Inflammatory macrophage treated with lipopolysaccharide for 1 hour (primary cell): Measurements from ENCODE around the gene TYROBP.
A peak's percentile ranks its signal among the peaks of the same experiment; 100 is the strongest.
"Not testable (repeated sequence)": the region's sequence is repeated elsewhere in the genome, so short reads cannot be mapped to it uniquely, and the experiment has no call there.

ENCODE experiments used
- DNase-seq, 2 donors: peaks; one replicate each; pipeline ENCODE4 v3.0.0-alpha.2; 2020 to 2022

TYROBP gene

DNA sequence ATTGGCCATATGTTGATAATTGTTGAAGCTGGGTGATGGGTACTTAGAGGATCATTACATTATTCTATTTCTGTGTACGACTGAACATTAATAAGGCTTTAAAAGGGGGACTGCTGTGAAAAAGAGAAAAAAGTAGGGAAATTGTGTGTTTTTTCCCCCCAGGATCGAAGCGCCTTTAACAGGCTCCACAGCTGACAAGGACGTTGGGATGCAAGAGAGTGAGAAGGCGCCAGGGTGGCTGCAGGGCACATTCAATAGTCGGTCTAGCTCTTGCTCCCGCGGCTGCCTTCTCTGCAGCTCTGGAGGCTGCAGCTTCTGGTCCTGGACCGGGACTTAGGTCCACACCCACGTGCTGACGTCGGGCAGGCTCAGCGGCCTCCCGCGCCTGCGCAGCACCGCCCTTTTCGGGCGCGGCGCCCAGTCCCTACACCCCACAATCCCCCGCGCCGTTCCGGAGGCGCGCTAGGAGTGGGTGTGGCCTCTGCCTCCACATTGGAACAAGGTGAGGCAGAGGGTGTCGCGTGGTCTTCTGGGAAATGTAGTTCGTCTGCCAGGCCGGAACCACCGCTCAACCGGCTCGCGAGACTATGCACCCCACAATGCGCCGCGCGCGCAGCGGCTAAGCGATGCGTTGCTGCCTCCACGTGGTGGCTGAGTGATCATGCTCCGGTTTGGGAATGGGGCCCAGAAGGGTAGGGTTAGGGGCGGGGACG, 23.2 kb upstream of the TYROBP start:
- peak; percentile 99 to 100 for DNase-seq

DNA sequence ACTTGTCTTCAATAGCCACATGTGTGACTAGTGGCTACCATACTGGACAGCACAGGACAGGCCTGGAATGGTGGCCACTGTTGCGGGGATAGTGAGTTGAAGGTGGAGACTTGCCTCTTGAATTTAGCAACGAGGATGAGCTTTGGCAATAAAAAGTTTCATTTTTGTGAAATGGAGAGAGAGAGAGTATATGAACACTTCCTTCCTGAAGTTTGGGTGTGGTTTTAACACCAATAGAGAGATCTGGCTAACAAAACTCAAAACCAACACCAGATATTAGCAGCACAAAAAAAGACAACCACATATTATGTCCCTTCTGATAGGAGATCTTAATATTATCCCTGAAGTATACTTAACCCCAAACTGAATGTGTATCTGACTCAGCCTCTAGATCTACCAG, 21.8 kb upstream of the TYROBP start:
- DNase-seq = peak; percentile 57 to 77

DNA sequence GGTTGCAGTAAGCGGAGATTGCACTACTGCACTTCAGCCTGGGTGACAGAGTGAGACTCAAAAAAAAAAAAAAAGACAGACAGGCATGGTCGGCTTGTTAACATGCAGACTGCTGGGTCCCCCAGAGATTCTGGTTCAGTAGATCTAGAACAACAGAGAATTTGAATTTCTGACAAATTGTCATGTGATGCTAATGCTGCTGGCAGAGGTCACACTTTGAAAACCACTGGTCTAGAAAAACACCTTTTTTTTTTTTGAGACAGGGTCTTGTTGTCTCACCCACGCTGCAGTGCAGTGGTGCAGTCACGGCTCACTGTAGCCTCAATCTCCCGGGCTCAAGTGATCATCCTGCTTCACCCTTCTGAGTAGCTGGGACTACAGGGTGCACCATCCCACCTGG, 20.4 kb upstream of the TYROBP start:
- no peak for DNase-seq

DNA sequence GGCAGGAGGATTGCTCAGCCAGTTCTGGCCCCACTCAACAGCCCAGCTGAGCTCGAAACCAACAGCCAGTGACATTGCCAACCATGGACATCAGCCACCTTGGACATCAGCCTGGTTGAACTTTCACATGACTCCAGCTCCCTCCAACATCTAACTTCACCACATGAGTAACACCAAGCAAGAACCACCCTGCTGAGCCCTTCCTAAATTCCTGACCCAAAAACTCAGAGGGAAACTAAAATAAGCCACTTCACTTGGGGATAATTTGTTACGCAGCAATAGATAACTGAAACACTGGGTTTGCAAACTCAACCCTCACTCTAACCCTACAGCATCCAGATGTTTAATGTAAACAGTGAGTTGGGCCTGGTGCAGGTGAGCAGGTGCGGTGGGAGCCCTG, 17.4 kb upstream of the TYROBP start:
- no peak for DNase-seq

DNA sequence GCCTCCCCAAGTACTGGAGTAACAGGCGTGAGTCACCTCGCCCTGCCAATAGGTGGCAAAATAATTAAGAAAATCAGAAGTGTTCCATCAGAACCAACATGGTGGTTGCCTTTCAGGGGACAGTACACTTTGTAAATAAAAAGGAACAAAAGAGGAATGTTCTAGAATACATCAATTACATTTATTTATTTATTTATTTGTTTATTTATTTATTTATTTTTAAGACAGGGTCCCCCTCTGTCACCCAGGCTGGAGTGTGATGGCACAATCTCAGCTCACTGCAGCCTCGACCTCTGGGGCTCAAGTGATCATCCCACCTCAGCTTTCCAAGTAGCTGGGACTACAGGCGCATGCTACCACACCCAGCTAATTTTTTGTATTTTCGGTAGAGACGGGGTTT, 12.9 kb upstream of the TYROBP start:
- DNase-seq = no peak

DNA sequence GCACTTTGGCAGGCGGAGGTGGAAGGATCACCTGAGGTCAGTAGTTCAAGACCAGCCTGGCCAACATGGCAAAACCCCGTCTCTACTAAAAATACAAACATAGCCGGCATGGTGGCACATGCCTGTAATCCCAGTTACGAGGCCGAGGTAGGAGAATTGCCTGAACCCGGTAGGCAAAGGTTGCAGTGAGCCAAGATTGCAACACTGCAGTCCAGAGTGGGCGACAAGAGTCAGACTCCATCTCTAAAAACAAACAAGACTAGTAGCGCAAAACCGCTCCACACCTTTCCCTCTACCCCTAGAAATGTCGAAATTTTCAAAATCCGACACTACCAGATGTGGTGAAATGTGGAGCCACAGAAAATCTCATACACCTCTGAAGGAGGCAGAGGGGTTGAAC, 11.2 kb upstream of the TYROBP start:
- DNase-seq = no peak

DNA sequence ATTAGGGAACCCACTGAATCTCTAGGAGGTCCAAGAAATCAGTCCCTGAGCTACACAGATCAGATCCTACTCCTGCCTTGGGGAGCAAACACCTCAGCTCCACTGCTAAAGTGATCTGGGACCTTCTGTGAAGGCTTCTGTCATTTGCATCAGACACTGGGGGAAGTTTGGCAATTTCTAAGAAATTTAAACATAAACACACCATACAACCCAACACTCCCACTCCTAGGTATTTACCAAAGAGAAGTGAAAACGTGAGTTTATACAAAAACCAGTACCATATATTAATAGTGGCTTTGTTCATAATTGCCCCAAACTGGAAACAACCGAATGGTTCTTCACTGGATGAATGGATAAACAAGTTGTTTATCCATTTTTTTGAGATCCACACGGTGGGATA, 7.3 kb upstream of the TYROBP start:
- peak; percentile 66 to 79 for DNase-seq

DNA sequence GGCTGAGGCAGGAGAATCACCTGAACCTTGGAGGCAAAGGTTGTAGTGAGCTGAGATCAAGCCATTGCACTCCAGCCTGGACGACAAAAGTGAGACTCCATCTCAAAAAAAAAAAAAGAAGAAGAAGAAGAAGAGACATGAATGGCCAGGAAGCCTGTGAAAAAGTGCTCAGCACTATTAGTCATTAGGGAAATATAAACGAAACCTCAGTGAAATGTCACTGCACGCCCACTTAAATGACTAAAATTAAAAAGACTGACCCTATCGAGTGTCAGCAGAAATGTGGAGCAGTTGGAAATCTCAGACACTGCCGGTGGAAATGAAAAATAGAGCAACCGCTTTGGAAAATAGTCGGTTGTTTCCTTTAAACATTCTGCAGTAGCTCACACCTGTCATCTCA, 5.5 kb upstream of the TYROBP start:
- DNase-seq = peak; percentile 90 to 96

DNA sequence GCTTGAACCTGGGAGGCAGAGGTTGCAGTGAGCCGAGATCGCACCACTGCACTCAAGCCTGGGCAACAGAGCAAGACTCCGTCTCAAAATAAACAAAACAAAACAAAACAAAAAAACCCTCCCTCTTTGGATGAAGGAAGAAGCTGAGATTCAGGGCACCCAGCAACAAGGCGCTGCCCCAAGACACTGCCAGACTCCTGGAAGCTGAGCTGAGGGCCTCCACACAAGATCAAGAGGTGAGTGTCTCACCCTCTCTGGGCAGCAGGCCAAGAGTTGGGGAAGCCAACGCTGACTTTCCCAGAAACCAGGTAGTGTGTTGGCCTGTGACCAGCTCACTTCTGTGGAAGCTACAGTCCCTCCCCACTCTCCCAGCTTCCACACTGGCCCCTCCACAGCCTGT, 3.7 kb upstream of the TYROBP start:
- no peak for DNase-seq

DNA sequence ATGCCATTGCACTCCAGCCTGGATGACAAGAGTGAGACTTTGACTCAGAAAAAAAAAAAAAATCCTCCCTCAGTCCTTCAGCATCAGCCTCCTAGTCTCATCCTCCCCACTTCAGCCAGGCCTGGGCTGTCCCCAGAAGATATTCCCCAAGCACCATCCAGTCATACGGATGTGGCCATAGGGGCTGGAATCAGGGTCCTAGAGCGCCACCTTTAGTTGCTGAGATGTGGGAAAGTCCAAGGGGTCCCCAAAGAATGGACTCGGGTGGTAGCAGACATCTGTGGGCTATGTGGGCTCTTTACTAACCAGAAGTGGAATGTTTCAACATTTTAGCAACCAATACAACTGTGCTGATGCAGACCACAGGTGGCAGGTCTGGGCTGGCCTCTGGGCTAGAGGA, 3.1 kb upstream of the TYROBP start:
- DNase-seq = no peak

DNA sequence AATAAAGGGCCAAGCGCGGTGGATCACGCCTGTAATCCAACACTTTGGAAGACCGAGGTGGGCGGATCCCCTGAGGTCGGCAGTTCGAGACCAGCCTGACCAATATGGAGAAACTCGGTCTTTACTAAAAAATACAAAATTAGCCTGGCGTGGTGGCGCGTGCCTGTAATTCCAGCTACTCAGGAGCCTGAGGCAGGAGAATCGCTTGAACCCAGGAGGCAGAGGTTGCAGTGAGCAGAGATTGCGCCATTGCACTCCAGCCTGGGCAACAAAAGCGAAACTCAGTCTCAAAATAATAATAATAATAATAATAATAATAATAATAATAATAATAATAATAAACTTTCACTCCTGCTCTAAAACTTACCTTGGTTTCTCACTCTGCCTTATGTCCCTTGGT, 2.3 kb upstream of the TYROBP start:
- not testable (repeated sequence) for DNase-seq

DNA sequence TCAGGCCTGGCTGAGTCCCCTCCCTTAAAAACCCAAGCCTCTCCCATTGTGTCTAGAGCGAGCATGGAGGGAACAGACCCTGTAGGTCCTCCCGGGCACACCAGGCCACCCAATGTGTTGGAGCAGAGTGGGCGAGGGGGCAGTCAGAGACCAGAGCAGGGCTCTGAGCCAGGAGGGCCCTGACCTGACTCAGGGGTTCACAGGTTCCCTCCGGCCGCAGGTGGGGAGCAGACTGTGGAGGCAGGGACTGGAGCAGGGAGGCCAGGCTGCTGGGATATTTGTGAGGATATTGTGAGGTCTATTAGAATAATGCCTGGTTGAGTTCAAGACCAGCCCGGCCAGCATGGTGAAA, 1.6 kb upstream of the TYROBP start:
- DNase-seq = no peak

DNA sequence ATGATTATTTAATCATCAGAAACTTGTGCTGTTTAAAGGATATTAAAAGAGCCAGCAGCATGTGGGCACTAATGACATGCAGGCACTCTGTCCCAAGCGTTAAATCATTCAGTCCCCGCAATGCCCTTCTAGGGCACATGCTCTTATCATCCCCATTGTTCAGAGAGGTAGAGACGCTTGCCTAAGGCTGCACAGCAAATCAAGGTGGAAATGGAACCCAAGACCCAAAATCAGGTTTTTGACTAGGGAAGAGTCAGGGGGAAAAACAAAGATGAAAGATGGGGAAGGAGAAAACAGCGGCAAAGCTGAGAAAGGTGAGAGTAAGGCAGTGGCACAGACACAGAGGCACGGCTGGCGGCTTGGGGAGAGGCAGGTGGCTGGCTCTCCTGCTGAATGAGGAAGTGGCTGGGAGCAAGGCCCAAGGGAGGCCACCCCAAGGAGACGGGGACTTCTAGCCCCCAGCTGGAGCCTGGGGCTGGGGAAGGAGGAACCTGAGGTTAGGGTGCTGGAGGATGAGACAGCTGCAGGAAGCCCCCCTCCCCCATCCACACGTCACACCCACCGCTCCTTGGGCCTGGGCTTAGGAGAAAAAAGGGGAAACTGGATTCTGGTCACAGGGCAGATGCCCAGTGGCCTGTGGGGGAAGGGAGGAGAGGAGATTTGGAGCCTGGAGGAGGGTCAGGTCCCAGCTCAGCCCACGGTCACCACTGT, 1.0 kb upstream of the TYROBP start:
- DNase-seq = peak; percentile 97 to 99

DNA sequence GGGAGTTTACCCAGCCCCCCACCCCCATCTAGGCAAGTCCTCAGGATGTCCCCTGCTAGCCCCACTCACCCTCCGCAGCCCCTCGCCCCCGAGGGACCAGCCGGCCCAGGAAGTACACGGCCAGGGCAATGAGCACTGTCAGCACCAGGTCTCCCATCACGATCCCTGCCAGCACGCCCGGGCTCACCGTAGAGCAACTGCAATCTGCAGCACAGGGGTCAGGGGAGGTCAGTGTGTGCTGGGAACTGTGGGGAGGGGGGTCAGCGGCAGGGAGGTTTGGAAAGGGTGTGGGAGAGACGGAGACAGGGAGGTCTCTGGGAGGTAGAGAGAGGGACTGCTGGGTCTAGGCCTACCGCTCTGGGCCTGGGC, 734 bp downstream of the TYROBP start:
- no peak for DNase-seq

DNA sequence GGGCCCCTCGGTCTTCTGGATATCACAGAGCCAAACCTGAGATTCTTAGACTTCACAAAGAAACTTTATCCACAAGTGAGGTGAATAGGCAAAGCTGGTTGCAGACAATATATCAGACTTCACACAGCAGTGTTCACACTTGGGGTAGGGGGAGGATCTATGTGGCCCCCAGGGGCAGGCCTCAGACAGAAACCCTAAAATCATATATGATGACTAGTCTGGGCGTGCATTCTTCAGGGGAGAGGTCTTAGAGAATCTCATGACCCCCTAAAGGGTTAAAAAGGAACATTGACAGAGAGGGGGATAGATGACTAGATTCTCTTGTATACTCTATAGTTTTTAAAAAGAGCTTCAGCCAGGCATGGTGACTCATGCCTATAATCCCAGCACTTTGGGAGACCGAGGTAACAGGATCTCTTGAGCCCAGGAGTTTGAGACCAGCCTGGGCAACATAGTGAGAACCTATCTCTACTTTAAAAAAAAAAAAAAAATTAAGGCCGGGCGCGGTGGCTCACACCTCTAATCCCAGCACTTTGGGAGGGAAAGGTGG, 2.8 kb downstream of the TYROBP start:
- no peak for DNase-seq

DNA sequence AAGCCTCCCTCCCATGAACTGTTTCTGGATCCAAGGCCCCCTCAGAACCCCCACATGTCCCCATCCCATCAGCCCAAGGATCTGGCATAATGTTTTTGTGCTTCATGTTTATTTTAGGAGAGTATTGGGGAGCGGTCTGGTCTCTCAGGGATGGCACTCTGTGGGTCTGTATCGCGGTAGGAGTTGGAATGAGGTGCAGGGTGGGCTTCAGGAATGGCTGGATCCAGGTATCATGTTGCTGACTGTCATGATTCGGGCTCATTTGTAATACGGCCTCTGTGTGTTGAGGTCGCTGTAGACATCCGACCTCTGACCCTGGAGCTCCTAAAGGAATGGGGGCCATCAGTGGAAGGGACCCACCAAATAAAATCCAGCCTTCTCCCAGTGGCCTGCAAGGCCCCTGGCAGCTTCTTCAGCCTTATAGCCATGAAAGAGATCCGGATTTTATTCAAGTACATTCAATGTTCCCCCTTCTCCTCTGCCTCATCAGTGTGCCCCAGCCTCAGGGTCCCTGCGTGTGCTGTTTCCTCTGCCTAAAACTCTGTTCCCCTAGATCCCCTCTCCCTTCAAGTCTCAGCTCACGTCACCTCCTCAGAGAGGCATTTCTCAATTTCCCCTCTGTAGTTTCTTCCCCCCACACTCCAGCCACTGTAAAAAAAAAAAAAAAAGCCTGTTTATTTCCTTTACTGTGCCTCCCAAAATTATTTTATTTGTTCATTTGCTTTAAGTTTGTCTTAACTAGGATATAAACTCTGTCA, 3.6 kb downstream of the TYROBP start:
- DNase-seq = peak; percentile 64 to 66

DNA sequence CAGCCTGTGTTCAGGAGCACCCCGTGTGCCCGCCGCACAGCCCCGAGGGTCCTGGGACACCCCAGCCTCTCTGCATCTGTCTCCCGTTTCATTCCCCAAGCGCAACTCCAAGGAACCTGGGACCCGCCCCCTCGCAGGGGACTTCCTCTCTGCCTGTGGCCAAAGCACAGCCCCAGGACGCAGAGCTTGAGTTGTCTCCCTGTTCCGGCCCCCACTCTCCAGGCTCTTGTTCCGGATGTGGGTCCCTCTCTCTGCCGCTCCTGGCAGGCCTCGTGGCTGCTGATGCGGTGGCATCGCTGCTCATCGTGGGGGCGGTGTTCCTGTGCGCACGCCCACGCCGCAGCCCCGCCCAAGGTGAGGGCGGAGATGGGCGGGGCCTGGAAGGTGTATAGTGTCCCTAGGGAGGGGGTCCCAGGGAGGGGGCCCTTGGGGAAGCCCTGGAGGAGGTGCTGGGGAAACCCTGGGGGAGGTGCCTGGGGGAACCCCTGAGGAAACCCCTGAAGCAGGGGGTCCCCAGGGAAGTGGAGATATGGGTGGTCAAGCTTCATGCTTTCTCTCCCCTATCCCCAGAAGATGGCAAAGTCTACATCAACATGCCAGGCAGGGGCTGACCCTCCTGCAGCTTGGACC, 4.4 kb downstream of the TYROBP start:
- peak; percentile 80 to 92 for DNase-seq

DNA sequence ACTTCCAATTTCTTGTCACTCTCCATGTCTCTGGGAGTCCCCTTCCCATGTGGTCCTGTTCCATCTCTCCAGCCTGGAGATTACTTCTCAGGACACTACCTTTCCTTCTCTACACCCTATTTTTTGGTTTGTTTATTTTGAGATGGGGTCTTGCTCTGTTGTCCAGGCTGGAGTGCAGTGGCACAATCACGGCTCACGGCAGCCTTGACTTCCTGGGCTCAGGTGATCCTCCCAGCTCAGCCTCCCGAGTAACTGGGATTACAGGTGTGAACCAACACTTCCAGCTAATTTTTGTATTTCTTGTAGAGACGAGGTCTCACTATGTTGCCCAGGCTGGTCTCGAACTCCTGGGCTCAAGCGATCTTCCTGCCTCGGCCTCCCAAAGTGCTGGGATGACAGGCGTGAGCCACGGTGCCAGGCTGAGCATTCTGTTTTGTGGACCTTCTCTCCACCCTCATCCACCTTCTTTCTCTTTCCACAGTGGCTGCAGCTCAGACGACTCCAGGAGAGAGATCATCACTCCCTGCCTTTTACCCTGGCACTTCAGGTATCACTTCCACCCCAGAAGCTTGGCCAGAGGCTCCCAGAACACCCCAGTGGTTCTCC, 5.1 kb downstream of the TYROBP start:
- no peak for DNase-seq

DNA sequence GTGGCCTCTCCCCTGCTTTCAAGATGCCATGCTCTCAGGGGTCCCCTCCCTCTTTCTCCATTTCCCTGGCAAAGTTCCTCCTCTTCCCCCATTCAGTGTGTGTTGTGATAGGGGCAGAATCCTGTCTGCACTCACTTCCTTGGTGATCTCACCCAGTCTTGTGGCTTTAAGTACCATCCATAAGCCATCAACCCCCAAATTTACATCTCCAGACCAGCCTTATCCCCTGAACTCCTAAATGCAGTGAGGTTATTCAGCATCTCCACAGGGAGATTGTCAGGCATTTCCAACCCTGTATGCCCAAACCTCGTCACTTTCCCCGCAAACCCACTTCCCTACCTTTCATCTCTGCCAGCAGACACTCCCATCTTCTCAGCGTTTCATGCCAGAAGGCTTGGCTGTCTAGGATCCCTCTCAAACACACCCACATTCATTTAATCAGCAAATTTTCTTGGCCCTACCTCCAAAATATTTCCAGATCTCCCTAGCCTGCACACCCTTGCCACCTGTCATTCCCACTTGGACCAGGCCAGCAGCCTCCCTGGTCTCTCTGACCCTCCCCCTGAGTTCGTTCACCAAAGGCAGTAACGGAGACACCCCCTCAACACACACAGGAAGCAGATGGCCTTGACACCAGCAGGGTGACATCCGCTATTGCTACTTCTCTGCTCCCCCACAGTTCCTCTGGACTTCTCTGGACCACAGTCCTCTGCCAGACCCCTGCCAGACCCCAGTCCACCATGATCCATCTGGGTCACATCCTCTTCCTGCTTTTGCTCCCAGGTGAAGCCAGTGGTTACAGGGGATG, 6.0 kb downstream of the TYROBP start, which contains the start of gene HCST:
HCST (plus strand) TSS at position 676 of the 808 bp plus-strand sequence; CDS start at position 741, 65 bp downstream.
- peak; percentile 58 to 68 for DNase-seq

DNA sequence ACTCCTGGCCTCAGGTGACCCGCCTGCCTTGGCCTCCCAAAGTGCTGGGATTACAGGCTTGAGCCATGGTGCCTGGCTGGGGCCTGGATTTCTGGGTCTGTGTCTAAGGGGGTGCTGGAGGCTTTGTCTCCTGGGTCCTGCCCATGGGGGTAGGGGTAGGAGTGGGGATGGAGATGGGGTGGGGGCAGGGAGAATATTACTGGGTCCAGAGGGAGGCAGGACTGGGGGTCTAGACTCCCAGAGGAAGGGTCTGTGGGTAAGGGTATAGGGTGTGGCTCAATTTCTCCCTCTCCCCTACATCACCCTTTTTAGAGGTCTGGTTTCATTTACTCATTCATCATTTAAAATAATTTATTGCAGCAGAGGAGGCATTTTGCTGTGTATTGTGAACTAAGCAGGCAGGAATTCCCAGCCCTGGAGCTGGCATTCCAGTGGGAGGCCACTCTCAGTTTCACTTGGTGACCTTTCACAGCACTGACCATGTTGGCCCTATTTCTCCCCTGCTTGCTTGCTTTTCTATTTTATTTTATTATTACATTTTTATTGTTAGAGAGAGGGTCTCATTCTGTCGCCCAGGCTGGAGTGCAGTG, 6.9 kb downstream of the TYROBP start:
- peak in 1 of 2 donors; percentile 36 for DNase-seq

DNA sequence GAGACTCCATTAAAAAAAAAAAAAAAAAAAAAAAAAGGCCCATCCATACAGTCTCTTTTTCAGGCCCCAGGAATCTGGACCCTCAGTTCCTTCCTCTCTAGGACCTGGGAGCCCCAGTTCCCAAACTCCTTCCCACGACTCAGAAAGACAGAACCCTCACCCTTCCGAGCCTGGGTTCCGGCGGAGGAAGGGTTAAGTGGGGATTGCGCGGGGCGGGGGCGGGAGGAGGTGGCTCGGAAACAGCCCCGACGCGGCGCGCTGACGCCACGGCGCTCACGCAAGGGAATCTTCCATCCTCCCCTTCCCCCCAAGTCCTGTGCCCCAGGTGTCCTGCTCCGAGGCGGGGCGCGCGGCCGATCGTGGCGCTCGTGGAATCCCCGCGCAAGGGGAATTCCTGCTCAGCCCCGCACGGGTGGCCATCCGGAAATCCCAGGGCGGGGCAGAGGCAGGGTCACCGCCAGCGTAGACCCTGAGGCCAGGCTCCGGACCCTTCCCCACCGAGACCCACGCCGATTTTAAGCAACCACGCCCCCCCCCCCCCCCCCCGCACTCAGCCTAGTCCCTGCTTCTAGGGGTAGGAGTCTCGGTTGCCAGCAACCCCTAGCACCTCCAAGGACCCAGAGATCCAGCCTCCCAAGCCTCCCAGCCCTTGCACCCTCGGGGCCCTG, 8.4 kb downstream of the TYROBP start:
- DNase-seq = peak; percentile 83 to 89
